Heart right ventricle (tissue), 16 donors: Measurements from ENCODE around the gene CDK16. TPM values are rescaled to one million over a fixed set of nuclear protein-coding genes. Genes with fewer than 3 reads are reported as not detected.

Source experiments
- ATAC-seq, 8 donors: fragments of 200-7000 bp; cut with Tn5 transposase; one replicate each; pipeline ENCODE4 v1.9.1; 2020; ENCODE audit warnings: mild to moderate bottlenecking in 8 of 8, moderate library complexity in 8 of 8, moderate number of reproducible peaks in 1 of 8
- DNase-seq, 2 donors: peaks; one replicate each; pipeline ENCODE4 v3.0.0-alpha.2; 2020
- H3K27ac ChIP-seq, 10 donors: fragments of 200-600 bp; sonication (generic) in 2 of 10; one replicate each; pipeline versions ENCODE4 v1.5.0 to v1.8.0; 2020 to 2022; ENCODE audit warnings: mild to moderate bottlenecking in 3 of 10
- H3K27me3 ChIP-seq, 7 donors: fragments of 200-600 bp; one replicate each; pipeline ENCODE4 v1.8.0; 2021 to 2022; ENCODE audit warnings: mild to moderate bottlenecking in 2 of 7
- H3K36me3 ChIP-seq, 9 donors: fragments of 200-600 bp; sonication (generic) in 1 of 9; one replicate each; pipeline versions ENCODE4 v1.5.0 to v1.8.0; 2020 to 2022; ENCODE audit warnings: mild to moderate bottlenecking in 2 of 9
- H3K4me1 ChIP-seq, 9 donors: fragments of 200-600 bp; sonication (generic) in 1 of 9; one replicate each; pipeline versions ENCODE4 v1.5.0 to v1.8.0; 2020 to 2022; ENCODE audit warnings: mild to moderate bottlenecking in 4 of 9
- H3K4me3 ChIP-seq, 10 donors: fragments of 200-600 bp; sonication (generic) in 2 of 10; one replicate each; pipeline versions ENCODE4 v1.5.0 to v1.8.0; 2020 to 2022; ENCODE audit warnings: mild to moderate bottlenecking in 7 of 10, moderate library complexity in 2 of 10
- H3K9me3 ChIP-seq, 11 donors: fragments of 200-600 bp in 10 of 11; sonication (generic) in 2 of 11; one replicate each; pipeline versions ENCODE4 v1.5.0 to v1.8.0; 2013 to 2022; ENCODE audit warnings: mild to moderate bottlenecking in 2 of 11, control low read depth in 1 of 11, moderate library complexity in 1 of 11
- CTCF ChIP-seq, 9 donors: fragments of 200-600 bp; sonication (generic) in 2 of 9; IDR thresholded peaks; one replicate each; pipeline versions ENCODE4 v1.5.0 to v1.8.0; 2021 to 2022; ENCODE audit warnings: antibody characterized with exemption in 9 of 9, mild to moderate bottlenecking in 5 of 9, moderate library complexity in 1 of 9
- WGBS, 2 donors: extraction: QIAGEN DNeasy Blood & Tissue Kit; methylation state at CpG; one replicate each; pipeline ENCODE4 v1.1.7; 2013; ENCODE audit warnings: inconsistent platforms in 1 of 2; 5-methylcytosine and 5-hydroxymethylcytosine counted together
- intact Hi-C, 10 donors: fragments of 100-400 bp; cut with DNase I; formaldehyde crosslinking; loops; one replicate each; pipeline versions ENCODE4 v1.11.1 to v1.14.2; 2022
- polyA plus RNA-seq, 2 donors: library from polyadenylated mRNA; stranded (reverse); fragments of 200-250 nt; gene quantifications; one replicate each; pipeline ENCODE4 v1.2.3, GENCODE V29; 2013
- total RNA-seq, 10 donors: library from RNA; stranded (reverse); fragmentation: NEBNext Ultra II Directional in 3 of 10; extraction: Animal tissue kit (Norgen Biotek cat#: 25700) in 3 of 10; gene quantifications; one replicate each; pipeline versions ENCODE4 v1.2.1 to v1.2.4, GENCODE V29; 2021 to 2023
- donor health status: Arrhythmogenic right ventricular cardiomyopathy.
- donor health status: ischemic (EF 13 %, LVEDD 7.1; RV severe dilation, severe dysfunction).
- donor health status: healthy with polysubstance abuse.
- donor health status: DM: no; HTN: yes; CAD: no.
- donor health status: DM: no; HTN: no; CAD: no.
- donor health status: ischemic (EF 25% LVEDD 6.9; RV normal size, moderate dysfunction).
- donor health status: ischemic (EF 25% LVEDD 5.7; RV mildly dilated, moderate dysfunction).
- donor health status: healthy.
- donor health status: DM: yes; HTN: yes; CAD: no.
- donor health status: Ischemic cardiomyopathy.
- donor health status: ischemic (EF 35%, LVEDD 5.7; RV mildly dilated, moderate dysfunction).
- donor health status: nonischemic (EF 11% LVEDD 7.7; RV severe dilation, severe dysfunction).
- donor health status: DM: yes; HTN: yes; CAD: no.
- donor health status: PGD.
- donor health status: ischemic (EF 29% LVEDD 5.4; RV normal size, mild dysfunction).
- donor health status: nonischemic (EF 23%, LVEDD 6.1; RV moderate dilation, normal function).

Gene CDK16
- total and polyA plus RNA-seq, 12 donors: 110 to 193 (median 145) TPM

- 88 to 89% methylated on average over 12 of the region's 12 CpGs for WGBS, 2 donors
- intact Hi-C loops: loop anchor here in 2 of 10 donors (10.0 kb wide), 2 partner anchors 272 to 442 kb away; partner anchors contain the start of genes ELK1 (in 1 of the 2), UXT (in 1 of the 2) and ZNF41 (in 1 of the 2)
- H3K9me3 ChIP-seq: no peaks in the 10 kb centered on the region
These were observed 5.8 kb upstream of the CDK16 start for GRCh38 chrX:47212381-47213293.

GRCh38 chrX:47214435-47215077 lies 3.9 kb upstream of the CDK16 start:
- Histone ChIP-seq H3K27me3 (no peaks in the 10 kb centered on the region), H3K4me3 (no peak overlapping the region), H3K4me1 (peaks cover 0 to 19% (median 9%) of the 10 kb centered on the region in 9 donors), H3K36me3 (peaks cover 0 to 72% (median 9%) of the 10 kb centered on the region in 9 donors), H3K9me3 (no peaks in the 10 kb centered on the region), H3K27ac (no peak overlapping the region)
- DNase-seq: no peak
- WGBS, 2 donors: 76 to 83% methylated on average over 19 to 20 of the region's 20 CpGs
- no peak for TF ChIP-seq CTCF (IDR thresholded peaks at IDR 0.05)
- intact Hi-C loops: loop anchor here in 2 of 10 donors (10.0 kb wide), 2 partner anchors 270 to 440 kb away; partner anchors contain the start of genes ELK1 (in 1 of the 2), UXT (in 1 of the 2) and ZNF41 (in 1 of the 2)
- no peak for ATAC-seq

More at GRCh38 chrX:47212381-47213293, 5.8 kb upstream of the CDK16 start:
- Histone ChIP-seq H3K36me3 (peaks cover 0 to 92% (median 9%) of the 10 kb centered on the region in 9 donors), H3K4me3 (no peak overlapping the region), H3K27ac (no peak overlapping the region), H3K4me1 (peaks cover 0 to 26% (median 9%) of the 10 kb centered on the region in 9 donors), H3K27me3 (no peaks in the 10 kb centered on the region)
- DNase-seq (no peak), ATAC-seq (no peak)
- TF ChIP-seq CTCF (IDR thresholded peaks at IDR 0.05): no peak

- Histone ChIP-seq H3K27me3 (no peaks in the 10 kb centered on the region), H3K4me3 (no peak overlapping the region), H3K9me3 (no peaks in the 10 kb centered on the region), H3K36me3 (peaks cover 0 to 64% (median 9%) of the 10 kb centered on the region in 9 donors), H3K27ac (no peak overlapping the region), H3K4me1 (peaks cover 0 to 25% (median 15%) of the 10 kb centered on the region in 9 donors)
- no peak for DNase-seq
- no peak for TF ChIP-seq CTCF (IDR thresholded peaks at IDR 0.05)
- no peak for ATAC-seq
- 85 to 91% methylated on average over 12 of the region's 12 CpGs for WGBS, 2 donors
- intact Hi-C loops: loop anchor here in 2 of 10 donors (10.0 kb wide), 2 partner anchors 269 to 439 kb away; partner anchors contain the start of genes ELK1 (in 1 of the 2), UXT (in 1 of the 2) and ZNF41 (in 1 of the 2)
These were observed 3.1 kb upstream of the CDK16 start for GRCh38 chrX:47215291-47215900.
